Upper lobe of left lung (tissue), 4 donors: ENCODE results near the gene COL20A1.

Experiments used
- EP300 ChIP-seq, 4 donors: sonication (generic); formaldehyde crosslinking; IDR thresholded peaks; one replicate each; pipeline ENCODE4 v1.5.1; 2017; ENCODE audit warnings: antibody characterized with exemption in 4 of 4, control low read depth in 2 of 4
- POLR2A ChIP-seq, 4 donors: fragments of 450-650 bp; IDR thresholded peaks; one replicate each; pipeline ENCODE4 v1.5.1; 2016 to 2017; ENCODE audit warnings: antibody characterized with exemption in 4 of 4, mild to moderate bottlenecking in 2 of 4
- POLR2AphosphoS5 ChIP-seq, 2 donors: sonication (generic); formaldehyde crosslinking; IDR thresholded peaks; one replicate each; pipeline ENCODE4 v1.5.1; 2017; ENCODE audit warnings: antibody characterized with exemption in 2 of 2
- TF ChIP-seq, protein P1 (sequence below), 6 experiments: fragments of 450-650 bp in 4 of 6; fragments of 200-600 bp in 2 of 6; sonication (generic) in 2 of 6; IDR thresholded peaks; one replicate each; pipeline ENCODE4 v1.5.1; 2016 to 2019; ENCODE audit warnings: antibody characterized with exemption in 6 of 6

DNA sequence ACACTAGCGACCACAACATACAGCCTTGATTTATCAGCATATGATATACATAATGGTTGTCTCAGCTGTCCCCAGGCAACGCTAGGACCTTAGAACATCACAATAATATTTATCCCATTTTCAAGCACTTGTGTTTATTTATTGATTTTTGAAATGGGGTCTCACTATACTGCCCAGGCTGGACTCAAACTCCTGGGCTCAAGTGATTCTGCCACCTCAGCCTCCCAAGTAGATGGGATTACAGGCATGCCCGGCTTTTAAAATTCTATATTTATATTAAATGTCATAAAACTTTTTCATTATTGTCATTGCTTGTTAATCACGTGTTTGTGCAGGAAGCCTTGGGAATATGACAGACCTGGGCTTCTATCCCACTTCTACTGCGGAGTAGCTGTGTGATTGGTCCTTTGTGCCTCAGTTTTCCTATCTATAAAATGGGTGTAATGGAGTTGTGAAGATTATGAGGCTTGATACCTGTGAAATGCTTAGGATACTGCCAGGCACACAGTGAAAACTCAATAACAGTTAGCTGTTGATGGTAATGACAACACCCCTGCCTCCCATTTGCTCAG lies 10.2 kb downstream of the COL20A1 start:
- TF ChIP-seq, protein P1, sequence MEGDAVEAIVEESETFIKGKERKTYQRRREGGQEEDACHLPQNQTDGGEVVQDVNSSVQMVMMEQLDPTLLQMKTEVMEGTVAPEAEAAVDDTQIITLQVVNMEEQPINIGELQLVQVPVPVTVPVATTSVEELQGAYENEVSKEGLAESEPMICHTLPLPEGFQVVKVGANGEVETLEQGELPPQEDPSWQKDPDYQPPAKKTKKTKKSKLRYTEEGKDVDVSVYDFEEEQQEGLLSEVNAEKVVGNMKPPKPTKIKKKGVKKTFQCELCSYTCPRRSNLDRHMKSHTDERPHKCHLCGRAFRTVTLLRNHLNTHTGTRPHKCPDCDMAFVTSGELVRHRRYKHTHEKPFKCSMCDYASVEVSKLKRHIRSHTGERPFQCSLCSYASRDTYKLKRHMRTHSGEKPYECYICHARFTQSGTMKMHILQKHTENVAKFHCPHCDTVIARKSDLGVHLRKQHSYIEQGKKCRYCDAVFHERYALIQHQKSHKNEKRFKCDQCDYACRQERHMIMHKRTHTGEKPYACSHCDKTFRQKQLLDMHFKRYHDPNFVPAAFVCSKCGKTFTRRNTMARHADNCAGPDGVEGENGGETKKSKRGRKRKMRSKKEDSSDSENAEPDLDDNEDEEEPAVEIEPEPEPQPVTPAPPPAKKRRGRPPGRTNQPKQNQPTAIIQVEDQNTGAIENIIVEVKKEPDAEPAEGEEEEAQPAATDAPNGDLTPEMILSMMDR (IDR thresholded peaks at IDR 0.05), result no peak
- TF ChIP-seq EP300 (IDR thresholded peaks at IDR 0.05), result no peak
- no peak for TF ChIP-seq POLR2A (IDR thresholded peaks at IDR 0.05)
- TF ChIP-seq POLR2AphosphoS5 (IDR thresholded peaks at IDR 0.05), result no peak
